HG02610 (cell line): ENCODE data around the gene PCMTD2.

Source experiments
- ATAC-seq: cut with Tn5 transposase; IDR thresholded peaks from one replicate; pipeline ENCODE4 v1.9.1; 2021; ENCODE audit warnings: mild to moderate bottlenecking, moderate library complexity; ENCODE audit not compliant: unreplicated experiment

The PCMTD2 gene

DNA sequence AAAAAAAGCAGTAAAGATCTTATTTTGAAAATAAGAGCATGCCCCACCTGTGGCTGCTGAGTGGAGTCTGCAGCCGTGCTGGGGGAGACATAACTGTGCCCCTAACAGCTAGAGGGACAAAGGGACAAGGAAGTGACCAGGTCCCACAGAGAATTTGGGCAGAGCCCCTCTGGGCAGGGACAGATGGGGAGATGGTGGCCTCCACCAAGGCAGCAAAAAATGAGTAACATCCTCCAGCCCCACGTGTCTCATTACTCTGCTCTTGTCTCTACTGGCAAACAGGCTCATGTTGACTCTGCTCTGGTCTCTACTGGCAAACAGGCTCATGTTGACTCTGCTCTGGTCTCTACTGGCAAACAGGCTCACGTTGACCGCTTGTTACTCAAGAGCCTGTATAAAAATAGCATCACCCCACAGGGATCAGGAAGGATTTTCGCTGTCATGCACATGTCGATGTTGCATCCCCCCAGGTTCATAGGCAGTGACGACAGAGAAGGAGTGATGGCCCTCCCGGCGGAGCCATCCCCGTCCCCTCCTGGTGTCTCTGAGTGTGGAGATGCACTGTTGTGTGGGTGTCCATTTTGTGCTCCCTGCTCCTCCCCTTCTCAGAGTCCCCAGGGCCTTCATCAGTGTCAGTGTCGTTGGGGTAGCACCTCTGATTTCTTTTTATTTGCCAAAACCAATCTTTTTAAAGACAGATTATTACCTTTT lies 17.3 kb upstream of the PCMTD2 start:
- no peak for ATAC-seq

- no peak for ATAC-seq
Observed at GRCh38 chr20:64238851-64239387, 16.6 kb upstream of the PCMTD2 start.

DNA sequence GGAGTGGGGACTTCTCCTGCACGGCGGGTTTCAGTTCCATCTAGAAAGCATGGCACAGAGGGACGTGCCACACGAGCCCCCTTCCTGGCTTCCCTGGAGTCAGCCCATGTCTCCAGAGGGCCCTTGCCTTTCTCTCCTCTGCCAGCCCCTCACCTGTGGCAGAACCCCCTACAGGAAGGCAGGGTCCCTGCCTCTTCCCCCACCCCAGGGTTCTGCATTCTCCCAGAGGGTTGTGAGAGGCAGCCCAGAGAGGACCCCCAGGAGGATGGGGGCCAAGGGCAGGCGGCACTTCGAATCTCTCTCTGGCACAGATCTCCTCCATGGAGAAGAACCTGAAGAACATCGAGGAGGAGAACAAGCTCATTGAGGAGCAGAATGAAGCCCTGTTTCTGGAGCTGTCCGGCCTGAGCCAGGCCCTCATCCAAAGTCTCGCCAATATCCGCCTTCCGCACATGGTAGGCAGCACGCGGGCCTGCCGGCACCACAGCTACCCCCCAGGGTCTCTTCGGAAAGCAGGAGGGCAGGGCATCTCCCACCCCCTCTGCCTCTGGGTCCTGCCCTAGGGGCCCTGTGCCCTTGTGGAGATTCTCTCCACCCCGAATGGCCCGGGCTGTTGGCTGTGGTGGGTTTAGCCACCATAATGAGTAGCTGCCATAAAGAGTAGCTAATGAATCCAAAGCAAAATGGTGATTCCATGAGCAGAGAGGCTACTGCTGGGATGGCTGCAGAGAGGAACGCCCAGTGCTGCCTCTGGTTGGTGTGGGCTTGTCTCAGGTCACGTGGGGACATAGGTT lies 15.9 kb upstream of the PCMTD2 start:
- ATAC-seq: no peak

DNA sequence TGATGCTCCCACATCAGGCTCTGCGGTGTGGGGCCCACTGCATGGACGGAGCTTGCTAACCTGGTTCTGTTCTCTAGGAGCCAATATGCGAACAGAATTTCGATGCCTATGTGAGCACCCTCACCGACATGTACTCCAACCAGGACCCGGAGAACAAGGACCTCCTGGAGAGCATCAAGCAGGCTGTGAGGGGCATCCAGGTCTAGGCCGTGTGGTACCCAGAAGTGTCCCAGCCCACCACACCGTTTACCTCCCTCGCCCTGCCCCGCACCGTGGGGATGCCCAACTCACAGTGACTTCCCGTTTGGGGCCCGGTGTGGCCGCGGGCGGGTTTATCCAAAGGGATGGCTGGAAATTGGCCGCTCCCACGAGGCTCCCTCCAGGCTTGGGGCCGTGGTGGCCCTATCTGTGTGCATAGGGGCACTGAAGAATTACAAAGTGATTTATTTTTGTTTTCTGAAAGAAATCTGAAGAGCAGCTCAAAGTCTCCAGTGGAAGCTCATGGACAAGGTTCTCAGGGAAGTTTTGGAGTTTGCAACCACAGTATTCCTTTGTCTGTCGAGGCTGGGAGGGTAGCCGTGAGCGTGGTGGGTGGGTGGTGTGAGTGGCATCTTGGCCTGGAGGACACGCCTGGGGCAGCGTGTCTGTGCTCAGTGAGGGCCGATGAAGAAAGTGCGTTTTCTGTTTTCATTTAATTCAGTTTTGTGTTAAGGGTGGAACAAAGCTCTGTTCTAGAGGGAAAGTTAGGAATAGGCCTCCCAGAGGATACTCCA lies 15.1 kb upstream of the PCMTD2 start:
- no peak for ATAC-seq

GRCh38 chr20:64241061-64241460 lies 14.5 kb upstream of the PCMTD2 start:
- no peak for ATAC-seq

DNA sequence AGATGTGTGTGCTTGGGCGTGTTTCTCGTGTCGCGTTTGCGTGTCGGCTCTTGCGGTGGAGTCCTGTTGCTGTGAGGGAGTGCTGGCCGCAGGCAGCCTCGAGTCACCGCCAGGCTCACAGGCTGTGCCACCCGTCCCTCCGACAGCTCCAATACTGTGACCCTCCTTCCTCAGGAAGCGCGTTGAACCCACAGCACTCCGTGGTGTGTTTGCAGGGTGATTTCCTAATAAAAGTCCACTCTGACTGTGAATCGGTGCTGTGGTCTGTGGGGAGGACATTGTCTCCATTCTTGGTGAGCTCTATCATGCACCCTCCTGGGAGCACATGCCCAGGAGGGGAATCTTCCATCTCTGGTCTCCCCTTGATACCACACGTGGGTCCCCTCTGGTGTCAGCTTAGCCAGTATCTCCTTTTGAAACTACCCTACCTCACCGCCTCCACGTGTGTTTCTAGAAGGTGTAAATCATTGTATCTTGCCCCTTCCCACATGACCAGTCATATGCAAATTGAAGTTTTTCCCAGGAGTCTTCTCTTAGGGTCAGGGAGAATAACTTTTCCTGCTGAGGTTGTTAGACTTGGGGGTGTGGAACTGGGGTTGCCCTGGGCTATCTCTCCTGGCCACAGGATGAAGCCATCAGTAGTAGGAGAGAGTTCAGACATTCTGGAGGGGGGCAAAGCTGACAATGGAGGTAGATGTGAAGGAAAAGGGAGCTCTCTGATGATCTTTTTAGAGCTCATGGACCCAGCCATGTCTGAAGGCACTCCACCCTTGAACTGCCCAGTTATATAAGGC lies 13.3 kb upstream of the PCMTD2 start:
- no peak for ATAC-seq

DNA sequence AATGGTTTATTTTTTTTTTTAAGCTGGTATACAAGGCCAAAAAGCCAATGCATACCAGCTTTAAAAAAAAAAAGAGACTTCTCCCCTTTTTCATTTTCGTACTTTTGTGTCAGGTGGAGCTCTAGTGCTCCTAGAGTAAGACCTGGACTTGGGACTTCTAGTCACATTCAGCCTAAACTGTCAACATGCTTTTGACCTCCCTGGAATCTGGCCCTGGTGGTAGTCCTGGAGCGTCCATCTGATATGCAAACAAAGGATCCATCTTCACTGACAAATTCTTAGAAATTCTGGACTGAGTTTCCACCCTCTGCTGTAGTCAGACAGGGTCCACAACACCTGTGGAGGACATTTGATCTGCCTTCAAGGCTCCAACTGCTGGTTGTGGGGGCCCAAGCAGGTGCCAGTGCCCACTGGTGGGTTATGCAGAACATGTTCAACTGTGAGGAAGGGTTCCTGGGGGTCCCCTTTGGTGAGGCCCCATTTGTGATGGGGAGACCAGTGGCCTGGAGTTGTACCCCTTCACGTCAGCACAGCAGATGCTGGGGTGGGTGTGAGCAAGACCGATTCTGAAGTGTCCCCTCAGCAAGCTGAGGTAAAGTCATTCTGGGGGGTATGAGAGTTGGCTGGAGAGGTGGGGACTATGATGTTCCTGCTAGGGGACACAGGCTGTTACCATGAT lies 12.6 kb upstream of the PCMTD2 start:
- ATAC-seq: no peak

GRCh38 chr20:64244281-64244805 lies 11.2 kb upstream of the PCMTD2 start:
- no peak for ATAC-seq

GRCh38 chr20:64244870-64245603 lies 10.5 kb upstream of the PCMTD2 start:
- ATAC-seq: no peak

DNA sequence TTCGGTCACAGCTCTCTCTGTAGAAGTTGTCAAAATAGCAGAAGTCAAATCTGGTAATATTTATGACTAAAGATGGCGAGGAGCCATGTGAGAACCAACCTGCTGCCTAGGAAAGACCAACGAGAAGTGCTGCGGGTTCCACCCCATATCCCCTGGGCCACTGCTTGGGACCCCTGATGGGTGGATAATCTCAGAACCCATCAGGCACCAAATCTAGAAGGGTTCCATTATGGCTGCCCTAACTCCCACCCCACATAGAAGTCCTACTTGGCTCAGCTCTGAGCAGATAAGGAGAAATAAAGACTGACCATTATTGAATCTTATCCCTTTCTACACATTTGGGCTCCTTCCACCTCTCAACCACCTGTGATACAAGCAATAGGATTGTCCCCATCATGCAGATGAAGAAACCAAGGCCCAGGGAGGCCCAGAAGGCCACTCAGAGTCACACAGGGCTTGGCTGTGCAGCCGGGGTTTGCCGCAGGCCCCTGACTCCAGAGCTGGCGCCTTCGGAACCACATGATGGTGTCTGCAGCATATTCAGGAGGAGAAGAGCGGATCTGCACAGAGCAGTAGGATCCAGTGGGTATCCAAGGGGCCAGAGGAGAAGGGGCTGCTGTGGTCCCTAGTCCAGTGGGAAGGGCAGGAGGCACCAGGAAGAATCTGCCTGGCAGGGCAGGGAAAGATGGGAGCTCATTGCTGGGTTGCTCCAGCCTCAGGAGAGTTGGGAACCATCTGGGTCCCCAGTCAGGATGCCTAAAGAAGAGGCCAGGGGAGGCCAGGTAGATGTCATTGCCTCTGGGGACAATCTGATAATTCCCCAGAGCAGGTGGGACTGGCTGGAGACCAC lies 9.6 kb upstream of the PCMTD2 start:
- ATAC-seq: no peak

GRCh38 chr20:64246616-64247306 lies 8.8 kb upstream of the PCMTD2 start:
- ATAC-seq: no peak

DNA sequence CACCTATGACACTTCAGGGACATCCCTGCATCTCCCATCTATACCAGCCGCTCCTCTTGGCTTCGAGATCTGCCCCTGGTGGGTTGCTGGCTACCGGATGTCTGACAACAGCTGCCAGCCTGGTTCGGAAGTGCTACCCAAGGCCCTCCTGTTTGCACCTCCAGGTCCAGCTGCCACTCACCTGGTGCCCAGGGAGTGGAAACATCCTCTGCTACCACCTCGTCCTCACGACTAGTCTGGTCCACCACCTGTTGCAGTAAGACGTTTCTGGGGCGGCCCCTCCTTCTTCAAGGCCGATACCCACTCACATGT lies 8.3 kb upstream of the PCMTD2 start:
- no peak for ATAC-seq

DNA sequence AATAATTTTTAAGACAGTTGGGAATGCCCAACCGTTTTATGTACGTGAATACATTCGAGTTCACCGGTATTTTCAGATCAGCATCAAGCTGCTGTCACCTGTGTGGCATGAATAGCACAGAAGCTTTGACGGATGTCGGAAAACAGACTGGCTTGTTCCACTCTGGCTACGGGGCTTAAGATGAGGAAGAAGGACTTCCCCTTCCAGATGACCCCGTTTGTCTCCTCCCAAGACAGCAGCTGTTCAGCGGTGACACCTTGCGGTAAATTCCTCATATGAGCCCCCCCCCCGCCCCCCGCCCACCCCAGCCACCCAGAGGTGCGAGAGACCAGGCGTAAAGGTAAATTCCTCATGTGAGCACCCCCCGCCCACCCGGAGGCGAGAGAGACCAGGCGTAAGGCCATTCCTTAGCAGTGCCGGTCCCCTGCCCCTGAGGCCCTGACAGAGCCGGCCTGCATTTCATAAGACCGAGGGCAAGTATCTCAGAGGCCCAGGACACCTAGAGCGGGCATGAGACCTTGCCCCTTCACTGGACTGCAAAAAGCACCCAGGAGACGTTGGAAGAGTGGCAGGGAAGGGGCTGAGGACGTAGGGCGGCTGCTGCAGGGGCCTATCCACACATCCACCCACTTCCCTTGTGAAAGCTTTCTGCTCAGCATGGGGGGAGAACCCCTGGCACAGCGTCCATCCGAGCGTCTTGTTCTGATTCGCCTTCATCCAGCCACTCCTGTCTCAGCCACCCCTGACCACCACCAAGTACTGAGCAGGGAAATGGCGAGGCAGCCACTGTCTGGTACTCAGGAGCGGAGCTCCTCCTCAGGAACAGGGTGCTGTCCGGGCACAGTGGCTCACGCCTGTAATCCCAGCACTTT lies 7.3 kb upstream of the PCMTD2 start:
- ATAC-seq: no peak

- ATAC-seq: no peak
Observed at GRCh38 chr20:64250027-64250426, 5.5 kb upstream of the PCMTD2 start.

GRCh38 chr20:64253000-64253383 lies 2.6 kb upstream of the PCMTD2 start:
- ATAC-seq: no peak

- ATAC-seq: no peak
Observed at GRCh38 chr20:64253443-64253842, 2.1 kb upstream of the PCMTD2 start.

DNA sequence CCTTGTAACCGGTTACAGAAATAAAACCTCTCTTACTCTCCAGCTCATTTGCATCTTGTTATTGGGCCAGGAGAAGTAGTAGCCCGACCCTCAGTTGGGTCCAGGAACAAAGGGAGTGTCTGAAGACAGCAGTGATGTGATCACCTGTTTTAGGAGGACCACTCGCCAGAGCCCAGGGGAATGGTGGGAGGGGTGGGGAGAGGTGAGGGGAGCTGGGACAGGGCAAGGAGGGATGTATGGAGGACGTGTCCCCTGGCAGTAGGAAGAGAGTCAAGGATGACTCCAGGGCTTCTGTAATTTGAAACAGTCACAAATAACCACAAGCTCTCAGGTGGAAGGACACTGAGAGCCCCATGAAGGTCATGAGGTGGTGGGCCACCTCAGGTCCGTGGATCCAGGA lies 1.4 kb upstream of the PCMTD2 start:
- no peak for ATAC-seq
